H1 (cell line): Measurements from ENCODE around the gene GPC1.

Experiments used
- CHD2 ChIP-seq: IDR thresholded peaks from 2 replicates; pipeline ENCODE4 v1.6.1; 2012; ENCODE audit warnings: low read length, improper control_type of control experiment
- CTCF ChIP-seq, 3 experiments: IDR thresholded peaks; 1 replicate in 2 of 3; 2 replicates in 1 of 3; pipeline versions ENCODE4 v1.5.1 to v1.6.1; 2011; ENCODE audit warnings: low read length in 3 of 3, mild to moderate bottlenecking in 3 of 3, inconsistent platforms in 2 of 3, low read depth in 1 of 3, moderate library complexity in 1 of 3; ENCODE audit not compliant: insufficient read depth in 1 of 3; ENCODE audit errors: control extremely low read depth in 1 of 3
- E2F6 ChIP-seq: IDR thresholded peaks from 2 replicates; pipeline ENCODE4 v1.6.1; 2012; ENCODE audit warnings: inconsistent platforms
- EZH2 ChIP-seq: fragments of 200-600 bp; sonication (generic); IDR thresholded peaks from 2 replicates; pipeline ENCODE4 v1.7.1; 2012; ENCODE audit warnings: low read depth, mild to moderate bottlenecking, moderate library complexity, low read length, inconsistent platforms; ENCODE audit not compliant: severe bottlenecking
- KDM1A ChIP-seq: fragments of 200-600, 300-600 bp; sonication (generic); IDR thresholded peaks from 2 replicates; pipeline ENCODE4 v1.7.1; 2016; ENCODE audit warnings: mild to moderate bottlenecking, low read length, borderline replicate concordance
- POLR2A ChIP-seq, 2 experiments: IDR thresholded peaks; 1 replicate in 1 of 2; 2 replicates in 1 of 2; pipeline ENCODE4 v1.6.1; 2011; ENCODE audit warnings: low read depth in 2 of 2, low read length in 2 of 2, mild to moderate bottlenecking in 2 of 2; ENCODE audit errors: control extremely low read depth in 1 of 2
- POLR2AphosphoS5 ChIP-seq: IDR thresholded peaks from 2 replicates; pipeline ENCODE4 v1.6.1; 2011; ENCODE audit warnings: low read depth, low read length
- RXRA ChIP-seq: IDR thresholded peaks from 2 replicates; pipeline ENCODE4 v1.6.1; 2011; ENCODE audit warnings: low read depth, mild to moderate bottlenecking, low read length, moderate library complexity; ENCODE audit not compliant: insufficient read depth
- SIX5 ChIP-seq: IDR thresholded peaks from 2 replicates; pipeline ENCODE4 v1.6.1; 2011; ENCODE audit warnings: mild to moderate bottlenecking, low read depth, low read length
- TAF1 ChIP-seq: IDR thresholded peaks from 2 replicates; pipeline ENCODE4 v1.6.1; 2011; ENCODE audit warnings: mild to moderate bottlenecking, low read depth, low read length
- TBP ChIP-seq: IDR thresholded peaks from 2 replicates; pipeline ENCODE4 v1.6.1; 2011; ENCODE audit warnings: low read depth, low read length, improper control_type of control experiment
- TEAD4 ChIP-seq: IDR thresholded peaks from 2 replicates; pipeline ENCODE4 v1.6.1; 2012; ENCODE audit warnings: low read depth, low read length, inconsistent platforms, mixed read lengths

- TF ChIP-seq CTCF (IDR thresholded peaks at IDR 0.05; ENCODE audit: control extremely low read depth in 1 of 3, insufficient read depth in 1 of 3, low read depth in 1 of 3, low read length in 3 of 3) (no peak), POLR2A (IDR thresholded peaks at IDR 0.05; ENCODE audit: control extremely low read depth in 1 of 2, low read depth in 2 of 2, low read length in 2 of 2) (no peak), TEAD4 (no peak), CHD2 (no peak), SIX5 (no peak), KDM1A (no peak), EZH2 (no peak), RXRA (no peak), POLR2AphosphoS5 (no peak), TBP (no peak), E2F6 (no peak), TAF1 (no peak)
These were observed 27.9 kb downstream of the GPC1 start for GRCh38 chr2:240463274-240463865.
